Measurements from ENCODE around the gene GPLD1. TPM values are rescaled to one million over a fixed set of nuclear protein-coding genes. Genes with fewer than 3 reads are reported as not detected.

Gene GPLD1
- total and polyA plus RNA-seq, 4 donors: 15.5 to 62.0 (median 22.2) TPM

GRCh38 chr6:24439858-24440539 lies 49.4 kb downstream of the GPLD1 start:
- 97% methylated on average over 3 of the region's 3 CpGs for WGBS
- no peak for TF ChIP-seq RXRA (IDR thresholded peaks at IDR 0.05)
- TF ChIP-seq, protein P1, sequence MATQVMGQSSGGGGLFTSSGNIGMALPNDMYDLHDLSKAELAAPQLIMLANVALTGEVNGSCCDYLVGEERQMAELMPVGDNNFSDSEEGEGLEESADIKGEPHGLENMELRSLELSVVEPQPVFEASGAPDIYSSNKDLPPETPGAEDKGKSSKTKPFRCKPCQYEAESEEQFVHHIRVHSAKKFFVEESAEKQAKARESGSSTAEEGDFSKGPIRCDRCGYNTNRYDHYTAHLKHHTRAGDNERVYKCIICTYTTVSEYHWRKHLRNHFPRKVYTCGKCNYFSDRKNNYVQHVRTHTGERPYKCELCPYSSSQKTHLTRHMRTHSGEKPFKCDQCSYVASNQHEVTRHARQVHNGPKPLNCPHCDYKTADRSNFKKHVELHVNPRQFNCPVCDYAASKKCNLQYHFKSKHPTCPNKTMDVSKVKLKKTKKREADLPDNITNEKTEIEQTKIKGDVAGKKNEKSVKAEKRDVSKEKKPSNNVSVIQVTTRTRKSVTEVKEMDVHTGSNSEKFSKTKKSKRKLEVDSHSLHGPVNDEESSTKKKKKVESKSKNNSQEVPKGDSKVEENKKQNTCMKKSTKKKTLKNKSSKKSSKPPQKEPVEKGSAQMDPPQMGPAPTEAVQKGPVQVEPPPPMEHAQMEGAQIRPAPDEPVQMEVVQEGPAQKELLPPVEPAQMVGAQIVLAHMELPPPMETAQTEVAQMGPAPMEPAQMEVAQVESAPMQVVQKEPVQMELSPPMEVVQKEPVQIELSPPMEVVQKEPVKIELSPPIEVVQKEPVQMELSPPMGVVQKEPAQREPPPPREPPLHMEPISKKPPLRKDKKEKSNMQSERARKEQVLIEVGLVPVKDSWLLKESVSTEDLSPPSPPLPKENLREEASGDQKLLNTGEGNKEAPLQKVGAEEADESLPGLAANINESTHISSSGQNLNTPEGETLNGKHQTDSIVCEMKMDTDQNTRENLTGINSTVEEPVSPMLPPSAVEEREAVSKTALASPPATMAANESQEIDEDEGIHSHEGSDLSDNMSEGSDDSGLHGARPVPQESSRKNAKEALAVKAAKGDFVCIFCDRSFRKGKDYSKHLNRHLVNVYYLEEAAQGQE (IDR thresholded peaks at IDR 0.05): no peak
- no peak for TF ChIP-seq RAD21 (IDR thresholded peaks at IDR 0.05)
- TF ChIP-seq NR2F2 (IDR thresholded peaks at IDR 0.05): no peak
- TF ChIP-seq TAF1 (conservative IDR thresholded peaks at IDR 0.05): no peak
- TF ChIP-seq JUND (IDR thresholded peaks at IDR 0.05): no peak
- no peak for TF ChIP-seq YY1 (IDR thresholded peaks at IDR 0.05)
- no peak for TF ChIP-seq HNF4A (conservative IDR thresholded peaks at IDR 0.05)
- no peak for TF ChIP-seq HNF4G (IDR thresholded peaks at IDR 0.05)
- no peak for TF ChIP-seq GABPA (IDR thresholded peaks at IDR 0.05 in 1 of 2, conservative IDR thresholded peaks at IDR 0.05 in 1 of 2)
- TF ChIP-seq EGR1 (IDR thresholded peaks at IDR 0.05; ENCODE audit: low read depth in 2 of 2): no peak
- no peak overlapping the region for H3K9ac ChIP-seq (ENCODE audit: low read depth in 1 of 2, low read length in 2 of 2)

DNA sequence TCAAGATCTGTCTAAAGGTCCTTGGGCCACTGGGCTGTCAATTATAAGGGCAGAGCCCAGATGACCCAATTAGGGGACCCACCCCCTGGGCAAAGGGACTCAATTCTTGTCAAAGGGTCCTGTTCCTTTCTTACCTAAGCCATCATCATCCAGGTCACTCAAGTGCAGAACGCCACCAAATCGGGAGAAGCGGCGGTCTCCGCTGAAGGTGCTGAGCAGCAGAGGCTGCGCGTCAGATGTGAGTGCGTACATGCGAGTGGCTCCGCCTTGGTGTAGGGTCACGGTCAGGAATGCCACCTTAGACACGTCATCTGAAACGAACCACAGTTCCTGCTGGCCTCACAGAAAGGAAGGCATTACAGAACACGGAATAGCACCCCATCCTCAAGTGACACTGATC lies 52.4 kb downstream of the GPLD1 start:
- H3K9me3 ChIP-seq (ENCODE audit: control insufficient read depth in 4 of 4, low read length in 3 of 4): no peaks in the 10 kb centered on the region
- 96% methylated on average over 14 of the region's 14 CpGs for WGBS
- H3K27ac ChIP-seq (ENCODE audit: low read depth in 1 of 2, low read length in 2 of 2): no peak overlapping the region
- H3K36me3 ChIP-seq (ENCODE audit: control insufficient read depth in 4 of 4, insufficient read depth in 3 of 4, low read depth in 1 of 4, low read length in 3 of 4): peaks cover 1 to 53% (median 39%) of the 10 kb centered on the region in 4 donors
- no peak for DNase-seq (ENCODE audit: low spot score)
- no peaks in the 10 kb centered on the region for H3K27me3 ChIP-seq (ENCODE audit: control insufficient read depth in 4 of 4, insufficient read depth in 4 of 4, low read length in 3 of 4)
- TF ChIP-seq MAX (IDR thresholded peaks at IDR 0.05) (no peak), ATF3 (IDR thresholded peaks at IDR 0.05) (no peak), EGR1 (IDR thresholded peaks at IDR 0.05; ENCODE audit: low read depth in 2 of 2) (no peak), HNF4G (IDR thresholded peaks at IDR 0.05) (no peak), FOXA1 (IDR thresholded peaks at IDR 0.05) (no peak), CTCF (IDR thresholded peaks at IDR 0.05; ENCODE audit: low read depth, low read length, missing input control) (no peak), NR2F2 (IDR thresholded peaks at IDR 0.05) (no peak), ZBTB33 (IDR thresholded peaks at IDR 0.05) (no peak), JUND (IDR thresholded peaks at IDR 0.05) (no peak)
- TF ChIP-seq, protein P1 (IDR thresholded peaks at IDR 0.05): no peak
- H3K4me1 ChIP-seq (ENCODE audit: control insufficient read depth in 4 of 4, insufficient read depth in 4 of 4, low read length in 3 of 4): no peaks in the 10 kb centered on the region
- no peak overlapping the region for H3K4me3 ChIP-seq (ENCODE audit: low read depth in 1 of 3, low read length in 3 of 3)
- no peak overlapping the region for H3K9ac ChIP-seq (ENCODE audit: low read depth in 1 of 2, low read length in 2 of 2)

More at GRCh38 chr6:24439858-24440539, 49.4 kb downstream of the GPLD1 start:
- Histone ChIP-seq H3K9me3 (ENCODE audit: control insufficient read depth in 4 of 4, low read length in 3 of 4) (no peaks in the 10 kb centered on the region), H3K36me3 (ENCODE audit: control insufficient read depth in 4 of 4, insufficient read depth in 3 of 4, low read depth in 1 of 4, low read length in 3 of 4) (peaks cover 0 to 51% (median 37%) of the 10 kb centered on the region in 4 donors), H3K4me1 (ENCODE audit: control insufficient read depth in 4 of 4, insufficient read depth in 4 of 4, low read length in 3 of 4) (no peaks in the 10 kb centered on the region), H3K27me3 (ENCODE audit: control insufficient read depth in 4 of 4, insufficient read depth in 4 of 4, low read length in 3 of 4) (no peaks in the 10 kb centered on the region), H3K27ac (ENCODE audit: low read depth in 1 of 2, low read length in 2 of 2) (no peak overlapping the region), H3K4me3 (ENCODE audit: low read depth in 1 of 3, low read length in 3 of 3) (no peak overlapping the region)
- DNase-seq (ENCODE audit: low spot score): no peak
